Measurements from ENCODE around the gene FBXL13.

Gene FBXL13

DNA sequence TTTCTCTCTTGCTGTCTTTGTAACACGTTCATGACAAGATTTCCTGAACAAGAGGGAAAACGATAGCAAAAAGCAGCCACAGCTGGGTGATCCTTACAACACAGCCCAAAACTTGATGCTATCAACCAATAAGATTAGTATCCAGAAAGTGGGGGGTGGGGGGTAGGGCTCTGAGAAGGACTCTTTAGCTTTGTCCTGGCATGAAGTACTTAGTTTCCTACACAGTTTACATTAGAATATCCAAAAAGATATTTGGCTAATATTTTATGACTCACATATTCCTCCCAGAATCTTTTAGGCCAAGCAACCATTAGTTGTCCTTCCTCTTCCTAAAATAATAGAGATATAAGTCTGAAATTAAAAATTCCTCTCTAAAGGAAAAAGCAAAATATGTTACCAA lies 184.7 kb downstream of the FBXL13 start:
- Histone ChIP-seq H3K36me3 (ENCODE audit: insufficient read depth, low read length) (no peaks in the 10 kb centered on the region), H3K9ac (ENCODE audit: low read depth, low read length) (no peak overlapping the region), H3K9me3 (ENCODE audit: control insufficient read depth, insufficient read depth, low read length) (no peaks in the 10 kb centered on the region), H3K4me1 (ENCODE audit: insufficient read depth, low read length) (no peaks in the 10 kb centered on the region)

DNA sequence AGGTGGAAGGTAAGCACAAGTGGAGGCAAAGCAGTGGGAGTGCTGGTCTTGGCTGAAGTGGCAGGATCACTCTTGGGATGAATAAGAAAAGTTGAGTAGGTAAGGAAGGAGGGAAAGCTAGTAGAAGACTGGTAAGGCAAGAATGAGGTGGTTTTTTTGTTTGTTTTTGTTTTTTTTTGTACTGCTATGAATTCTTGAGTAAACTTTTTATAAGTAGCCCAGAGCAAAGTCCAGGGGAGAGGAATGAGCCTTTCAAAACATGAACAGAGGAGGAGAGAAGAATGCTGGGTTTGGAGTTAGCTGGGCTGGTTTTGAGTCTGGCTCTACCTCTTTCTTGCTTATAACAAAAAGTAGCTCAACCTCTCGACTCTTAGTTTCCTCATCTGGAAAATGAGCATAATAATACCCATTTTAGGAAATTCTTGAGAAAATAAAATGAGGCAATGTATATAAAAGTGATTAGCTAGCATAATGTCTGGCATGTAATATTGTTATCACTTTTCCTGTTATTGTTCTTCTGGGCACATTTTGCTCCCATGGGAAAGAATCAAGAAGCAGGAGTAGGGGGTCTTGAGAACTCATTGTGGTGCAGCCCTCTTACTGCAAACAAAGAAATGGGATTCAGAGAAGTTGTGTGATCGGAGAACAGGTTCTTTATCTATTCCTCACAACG lies 185.9 kb downstream of the FBXL13 start:
- H3K4me1 ChIP-seq (ENCODE audit: insufficient read depth, low read length) = no peaks in the 10 kb centered on the region

DNA sequence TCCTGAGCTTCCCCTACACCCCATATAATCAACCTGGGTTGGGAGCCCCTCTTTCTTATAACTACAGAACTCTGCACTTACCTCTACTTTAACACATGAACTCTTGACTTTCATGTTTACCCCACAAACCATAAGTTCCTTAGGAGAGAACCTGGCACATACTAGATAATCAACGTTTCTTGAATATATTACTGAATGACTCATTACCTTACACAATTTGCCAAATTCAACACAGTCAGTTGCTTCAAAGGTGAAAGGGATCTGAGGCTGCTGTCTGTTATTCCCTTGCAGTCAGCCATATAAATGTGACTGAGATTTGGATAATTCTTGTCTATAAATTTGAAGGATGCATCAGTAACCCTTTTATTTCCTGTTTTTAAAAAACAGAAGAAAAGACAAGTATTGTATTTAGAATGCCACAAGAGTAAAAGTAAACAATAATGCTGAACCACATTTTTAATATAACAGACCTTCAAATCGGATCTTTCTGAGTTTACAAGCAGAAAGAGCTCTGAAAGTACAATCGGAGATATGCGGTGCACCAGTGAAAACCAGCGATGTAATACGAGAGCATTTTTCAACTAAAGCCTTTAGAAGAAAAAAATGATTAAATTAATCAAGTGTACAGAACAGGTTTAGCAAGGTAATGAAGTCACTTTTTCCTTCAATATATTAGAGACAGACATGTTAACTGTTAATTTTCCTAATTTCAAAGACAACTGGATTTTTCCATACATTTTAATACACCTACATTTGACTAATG lies 191.3 kb downstream of the FBXL13 start:
- no peaks in the 10 kb centered on the region for H3K36me3 ChIP-seq (ENCODE audit: insufficient read depth, low read length)
- no peaks in the 10 kb centered on the region for H3K9me3 ChIP-seq (ENCODE audit: control insufficient read depth, insufficient read depth, low read length)
- H3K4me1 ChIP-seq (ENCODE audit: insufficient read depth, low read length) = no peaks in the 10 kb centered on the region
- H3K9ac ChIP-seq (ENCODE audit: low read depth, low read length) = no peak overlapping the region

More for the DNA sequence above, 185.9 kb downstream of the FBXL13 start:
- Histone ChIP-seq H3K9me3 (ENCODE audit: control insufficient read depth, insufficient read depth, low read length) (no peaks in the 10 kb centered on the region), H3K9ac (ENCODE audit: low read depth, low read length) (no peak overlapping the region), H3K36me3 (ENCODE audit: insufficient read depth, low read length) (no peaks in the 10 kb centered on the region)

DNA sequence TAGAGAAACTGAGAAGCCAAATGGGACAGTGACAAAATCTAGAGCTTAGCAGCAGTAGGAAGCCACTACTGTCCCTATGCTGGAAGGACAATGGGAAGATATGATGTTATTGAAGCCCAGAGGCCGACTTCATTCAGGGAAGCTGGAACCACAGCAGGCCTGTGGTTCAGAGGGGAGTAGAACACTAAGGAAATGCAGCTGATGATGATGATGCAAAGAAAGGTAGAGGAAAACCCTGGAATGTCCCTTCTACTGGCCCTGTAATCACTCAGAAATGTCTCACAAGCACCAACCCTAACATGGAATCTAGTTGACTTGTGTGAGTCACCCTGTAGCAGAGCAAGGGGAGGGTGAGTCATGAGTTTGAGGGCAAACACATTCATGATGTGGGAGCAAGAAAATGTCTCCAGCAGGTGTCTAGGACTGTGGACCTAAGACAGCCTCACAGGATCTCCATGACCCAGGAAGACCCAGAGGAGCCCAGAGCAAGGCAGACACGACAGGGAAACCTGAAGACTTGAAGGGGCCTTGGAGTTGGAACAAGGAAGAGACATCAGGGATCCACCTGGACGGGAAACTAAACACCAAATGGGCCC lies 198.8 kb downstream of the FBXL13 start:
- Histone ChIP-seq H3K4me1 (ENCODE audit: insufficient read depth, low read length) (peaks cover 8% of the 10 kb centered on the region; the same call in 1 of the 2 replicates), H3K9ac (ENCODE audit: low read depth, low read length) (no peak overlapping the region), H3K9me3 (ENCODE audit: control insufficient read depth, insufficient read depth, low read length) (no peaks in the 10 kb centered on the region), H3K36me3 (ENCODE audit: insufficient read depth, low read length) (no peaks in the 10 kb centered on the region)

DNA sequence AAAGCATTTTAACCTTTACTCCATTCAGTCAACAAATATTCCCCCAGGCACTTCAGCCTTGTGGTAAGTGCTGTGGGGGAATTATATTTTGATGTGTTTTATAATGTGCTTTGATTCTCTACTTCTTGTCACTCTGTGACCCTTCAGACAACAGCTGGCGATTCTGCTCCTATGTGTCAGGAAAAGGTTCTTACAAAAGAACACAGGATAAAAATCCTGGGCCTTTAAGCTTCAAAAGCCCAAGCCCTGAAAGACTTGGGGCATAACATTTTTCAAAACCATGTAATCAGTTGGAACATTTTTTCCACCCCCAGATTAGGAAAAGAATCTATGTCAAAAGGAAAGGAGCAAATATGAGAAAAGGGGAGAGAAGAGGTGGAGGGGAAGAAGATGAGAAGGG lies 199.6 kb downstream of the FBXL13 start:
- no peaks in the 10 kb centered on the region for H3K36me3 ChIP-seq (ENCODE audit: insufficient read depth, low read length)
- H3K9ac ChIP-seq (ENCODE audit: low read depth, low read length) = no peak overlapping the region
- peaks cover 8% of the 10 kb centered on the region; the same call in 1 of the 2 replicates for H3K4me1 ChIP-seq (ENCODE audit: insufficient read depth, low read length)
- no peaks in the 10 kb centered on the region for H3K9me3 ChIP-seq (ENCODE audit: control insufficient read depth, insufficient read depth, low read length)

DNA sequence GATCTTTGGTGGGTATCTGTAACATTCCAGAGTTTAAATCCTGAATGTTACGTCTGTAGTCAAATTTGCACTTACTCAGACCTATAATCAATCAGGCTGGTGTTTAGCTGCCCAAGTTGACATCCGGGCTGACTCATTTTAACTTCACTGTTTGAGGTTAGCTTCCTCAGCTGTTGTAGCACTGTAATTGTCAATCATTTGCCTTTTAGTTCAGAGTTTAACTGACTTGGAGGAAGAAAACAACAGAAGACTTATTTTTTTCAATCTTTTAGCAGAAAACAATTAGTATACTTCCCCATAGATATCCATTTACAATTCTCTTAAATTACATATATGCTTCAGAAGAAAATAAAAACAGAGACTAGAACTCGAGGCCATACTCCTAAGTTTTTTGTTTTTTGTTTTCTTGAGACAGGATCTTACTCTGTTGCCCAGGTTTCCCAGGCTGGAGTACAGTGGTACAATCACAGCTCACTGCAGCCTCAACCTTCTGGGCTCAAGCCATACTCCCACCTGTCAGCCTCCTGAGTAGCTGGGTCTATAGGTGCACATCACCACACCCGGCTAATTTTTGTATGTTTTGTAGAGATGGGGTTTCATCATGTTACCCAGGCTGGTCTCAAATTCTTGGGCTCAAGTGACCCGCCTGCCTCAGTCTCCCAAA lies 200.3 kb downstream of the FBXL13 start:
- no peak overlapping the region for H3K9ac ChIP-seq (ENCODE audit: low read depth, low read length)
- H3K36me3 ChIP-seq (ENCODE audit: insufficient read depth, low read length) = no peaks in the 10 kb centered on the region
- H3K9me3 ChIP-seq (ENCODE audit: control insufficient read depth, insufficient read depth, low read length) = no peaks in the 10 kb centered on the region
- peaks cover 8% of the 10 kb centered on the region; the same call in 1 of the 2 replicates for H3K4me1 ChIP-seq (ENCODE audit: insufficient read depth, low read length)

DNA sequence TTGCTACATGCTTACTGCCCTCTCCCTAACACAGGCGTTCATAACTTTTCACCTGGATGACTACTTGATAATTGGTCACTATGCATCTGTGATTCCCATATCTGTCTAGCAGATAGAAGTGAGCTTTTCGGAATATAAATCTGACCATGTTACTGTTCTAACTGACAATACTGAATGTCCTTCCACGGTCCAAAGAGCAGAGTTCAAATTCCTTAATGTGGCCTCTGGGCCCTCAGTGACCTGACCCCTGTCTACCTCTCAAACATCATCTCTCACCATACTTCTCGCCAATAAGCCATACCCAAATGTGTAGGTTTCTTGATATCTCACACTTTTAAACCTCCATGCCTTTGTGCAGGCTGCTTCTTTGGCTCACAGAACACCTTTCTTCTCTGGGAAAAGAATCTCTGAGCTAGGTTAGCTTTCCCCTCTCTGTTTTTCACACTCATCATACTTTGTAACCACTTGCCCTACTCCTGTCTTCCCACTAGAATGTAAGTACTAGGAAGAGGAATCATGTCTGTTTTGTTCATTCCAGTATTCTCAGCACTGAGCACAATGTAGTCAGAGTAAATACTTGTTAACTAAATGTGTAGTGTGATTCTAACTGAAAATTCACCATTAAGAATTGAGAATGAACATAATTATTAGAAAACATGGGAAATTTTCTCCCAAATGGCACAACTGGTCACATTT lies 201.0 kb downstream of the FBXL13 start:
- no peak overlapping the region for H3K9ac ChIP-seq (ENCODE audit: low read depth, low read length)
- no peaks in the 10 kb centered on the region for H3K36me3 ChIP-seq (ENCODE audit: insufficient read depth, low read length)

DNA sequence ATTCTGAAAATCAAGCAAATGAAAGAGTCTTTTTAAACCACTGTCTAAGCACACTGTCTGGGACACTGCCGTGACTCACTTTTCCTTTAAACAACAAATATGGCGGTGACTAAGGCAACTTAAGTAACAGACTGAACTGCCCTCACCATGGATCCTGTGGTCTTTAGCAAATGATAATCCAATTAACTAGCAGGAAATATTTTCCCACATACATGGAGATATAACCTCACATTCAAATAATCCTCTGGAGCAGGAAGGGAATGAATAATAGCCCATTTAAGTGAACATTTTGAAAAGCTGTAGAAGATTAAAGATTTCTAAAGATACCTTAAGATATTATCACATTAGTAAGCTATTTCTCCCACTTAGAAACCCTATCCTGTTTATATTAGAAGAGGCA lies 202.1 kb downstream of the FBXL13 start:
- H3K4me1 ChIP-seq (ENCODE audit: insufficient read depth, low read length) = peaks cover 8% of the 10 kb centered on the region; the same call in 1 of the 2 replicates
- no peaks in the 10 kb centered on the region for H3K36me3 ChIP-seq (ENCODE audit: insufficient read depth, low read length)
- H3K9ac ChIP-seq (ENCODE audit: low read depth, low read length) = no peak overlapping the region
- no peaks in the 10 kb centered on the region for H3K9me3 ChIP-seq (ENCODE audit: control insufficient read depth, insufficient read depth, low read length)

More for the DNA sequence above, 201.0 kb downstream of the FBXL13 start:
- Histone ChIP-seq H3K4me1 (ENCODE audit: insufficient read depth, low read length) (peaks cover 8% of the 10 kb centered on the region; the same call in 1 of the 2 replicates), H3K9me3 (ENCODE audit: control insufficient read depth, insufficient read depth, low read length) (no peaks in the 10 kb centered on the region)

DNA sequence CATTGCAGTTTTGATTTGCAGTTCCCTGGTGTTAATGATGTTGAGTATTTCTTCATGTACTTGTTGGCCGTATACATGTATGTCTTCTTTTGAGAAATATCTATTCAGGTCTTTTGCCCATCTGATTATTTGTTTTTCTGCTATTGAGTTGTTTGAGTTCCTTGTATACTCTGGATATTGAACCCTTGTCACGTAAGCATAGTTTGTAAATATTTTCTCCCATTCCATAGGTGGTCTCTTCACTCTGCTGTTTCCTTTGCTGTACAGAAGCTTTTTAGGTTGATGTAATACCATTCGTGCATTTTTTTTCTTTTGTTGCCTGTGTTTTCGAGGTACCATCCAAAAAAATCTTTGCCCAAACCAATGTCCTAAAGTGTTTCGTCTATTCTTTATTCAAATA lies 205.4 kb downstream of the FBXL13 start:
- H3K36me3 ChIP-seq (ENCODE audit: insufficient read depth, low read length) = no peaks in the 10 kb centered on the region
- H3K9ac ChIP-seq (ENCODE audit: low read depth, low read length) = no peak overlapping the region
- H3K4me1 ChIP-seq (ENCODE audit: insufficient read depth, low read length) = 0 out of 2 replicates have a peak, but pooled peaks cover under 1% of the 10 kb centered on the region
- no peaks in the 10 kb centered on the region for H3K9me3 ChIP-seq (ENCODE audit: control insufficient read depth, insufficient read depth, low read length)

DNA sequence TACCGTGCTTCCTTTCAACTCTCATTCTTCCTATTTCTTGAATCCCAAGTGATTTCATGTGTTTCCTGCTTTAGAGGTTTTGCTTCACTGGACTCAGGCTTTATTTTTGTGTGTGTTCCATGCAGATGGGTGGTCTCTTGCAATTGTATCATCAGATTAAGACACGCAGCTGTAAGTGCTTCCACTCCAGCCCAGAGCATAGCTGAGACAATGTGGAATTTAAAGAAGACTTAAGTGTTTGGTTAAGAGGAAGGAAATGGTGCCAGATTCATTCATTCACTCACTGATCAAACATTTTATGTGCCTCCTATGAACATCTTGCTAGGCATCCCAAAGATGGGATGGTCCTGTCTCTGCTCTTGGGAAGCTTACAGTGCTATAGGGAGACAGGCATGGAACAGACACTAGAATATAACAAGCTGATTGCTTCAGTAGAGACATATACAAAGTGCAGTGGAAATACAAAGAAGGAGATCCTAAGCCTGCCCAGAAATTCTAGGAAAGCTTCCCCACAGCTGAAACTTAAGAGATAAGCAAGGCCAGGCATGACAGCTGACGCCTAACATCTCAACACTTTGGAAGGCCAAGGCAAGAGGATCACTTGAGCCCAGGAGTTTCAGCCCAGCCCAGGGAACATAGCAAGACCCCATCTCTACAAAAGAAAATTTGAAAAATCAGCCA lies 207.9 kb downstream of the FBXL13 start:
- Histone ChIP-seq H3K36me3 (ENCODE audit: insufficient read depth, low read length) (no peaks in the 10 kb centered on the region), H3K4me1 (ENCODE audit: insufficient read depth, low read length) (no peaks in the 10 kb centered on the region), H3K9ac (ENCODE audit: low read depth, low read length) (no peak overlapping the region), H3K9me3 (ENCODE audit: control insufficient read depth, insufficient read depth, low read length) (no peaks in the 10 kb centered on the region)

DNA sequence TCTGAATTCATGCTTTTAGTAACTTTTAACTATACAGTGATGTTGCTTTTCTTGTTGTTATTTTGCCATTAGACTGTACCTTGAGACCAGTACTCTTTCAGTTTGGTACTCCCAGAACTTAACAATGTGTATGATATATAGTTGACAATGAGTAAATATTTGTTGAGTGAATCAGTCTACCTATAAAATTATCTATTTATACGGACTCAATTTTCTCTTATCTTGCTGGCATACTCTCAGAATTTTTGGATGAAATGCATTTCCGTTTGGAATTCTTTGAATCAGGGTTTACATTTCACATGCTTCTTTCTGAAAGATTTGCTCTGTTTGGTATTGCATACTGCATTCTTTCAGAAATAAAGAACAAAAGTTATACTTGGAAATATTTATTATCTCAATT lies 209.6 kb downstream of the FBXL13 start:
- H3K36me3 ChIP-seq (ENCODE audit: insufficient read depth, low read length) = no peaks in the 10 kb centered on the region
- no peaks in the 10 kb centered on the region for H3K4me1 ChIP-seq (ENCODE audit: insufficient read depth, low read length)
- H3K9ac ChIP-seq (ENCODE audit: low read depth, low read length) = no peak overlapping the region
- no peaks in the 10 kb centered on the region for H3K9me3 ChIP-seq (ENCODE audit: control insufficient read depth, insufficient read depth, low read length)

DNA sequence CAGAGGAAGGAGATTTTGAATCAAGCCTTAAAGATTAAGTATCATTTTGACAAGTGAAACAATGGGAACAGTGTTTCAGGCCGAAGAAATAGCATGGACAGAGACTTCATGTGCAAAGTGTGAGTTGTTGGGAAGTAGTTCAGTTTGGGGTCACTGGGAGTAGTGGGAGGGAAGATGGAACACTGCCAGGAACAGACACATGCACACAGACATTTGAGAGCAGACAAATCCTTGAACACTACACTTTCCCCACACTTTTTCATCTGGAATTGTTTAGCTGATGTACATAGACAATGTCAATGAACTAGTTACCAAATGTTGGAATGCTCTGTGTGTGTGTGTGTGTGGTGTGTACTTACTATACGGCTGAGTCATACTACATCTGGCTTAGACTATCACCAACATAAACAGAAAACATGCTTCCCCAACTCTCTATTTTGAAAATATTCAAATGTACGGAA lies 214.2 kb downstream of the FBXL13 start:
- H3K4me1 ChIP-seq (ENCODE audit: insufficient read depth, low read length) = no peaks in the 10 kb centered on the region
- no peaks in the 10 kb centered on the region for H3K9me3 ChIP-seq (ENCODE audit: control insufficient read depth, insufficient read depth, low read length)
- H3K36me3 ChIP-seq (ENCODE audit: insufficient read depth, low read length) = no peaks in the 10 kb centered on the region
- H3K9ac ChIP-seq (ENCODE audit: low read depth, low read length) = no peak overlapping the region

DNA sequence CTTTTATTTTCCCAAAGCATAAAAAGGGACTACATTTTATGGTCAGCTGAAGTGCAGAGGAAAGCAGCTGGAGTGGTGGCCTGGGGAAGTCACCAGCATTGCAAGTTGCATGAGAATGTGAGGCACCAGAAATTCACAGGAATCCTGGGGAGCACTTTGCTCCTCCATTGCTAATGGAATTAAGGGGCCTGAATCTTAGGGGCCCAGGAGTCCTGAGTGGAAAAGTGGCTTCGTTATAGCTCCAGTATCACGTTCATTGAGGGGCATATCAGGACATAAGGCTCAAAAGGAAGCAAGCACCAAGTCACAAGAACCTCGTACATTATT lies 214.8 kb downstream of the FBXL13 start:
- Histone ChIP-seq H3K36me3 (ENCODE audit: insufficient read depth, low read length) (no peaks in the 10 kb centered on the region), H3K9me3 (ENCODE audit: control insufficient read depth, insufficient read depth, low read length) (no peaks in the 10 kb centered on the region), H3K9ac (ENCODE audit: low read depth, low read length) (no peak overlapping the region), H3K4me1 (ENCODE audit: insufficient read depth, low read length) (no peaks in the 10 kb centered on the region)

All from ES-I3 (cell line).